GM19324 (cell line): ENCODE measurements around the gene IGF2R.
A peak's percentile ranks its signal among the peaks of the same experiment; 100 is the strongest.
"Not testable (repeated sequence)": the region's sequence is repeated elsewhere in the genome, so short reads cannot be mapped to it uniquely, and the experiment has no call there.

Experiments used
- ATAC-seq: cut with Tn5 transposase; IDR thresholded peaks from one replicate; pipeline ENCODE4 v1.9.1; 2021; ENCODE audit warnings: mild to moderate bottlenecking, moderate library complexity; ENCODE audit not compliant: unreplicated experiment, low FRiP score

IGF2R gene, protein sequence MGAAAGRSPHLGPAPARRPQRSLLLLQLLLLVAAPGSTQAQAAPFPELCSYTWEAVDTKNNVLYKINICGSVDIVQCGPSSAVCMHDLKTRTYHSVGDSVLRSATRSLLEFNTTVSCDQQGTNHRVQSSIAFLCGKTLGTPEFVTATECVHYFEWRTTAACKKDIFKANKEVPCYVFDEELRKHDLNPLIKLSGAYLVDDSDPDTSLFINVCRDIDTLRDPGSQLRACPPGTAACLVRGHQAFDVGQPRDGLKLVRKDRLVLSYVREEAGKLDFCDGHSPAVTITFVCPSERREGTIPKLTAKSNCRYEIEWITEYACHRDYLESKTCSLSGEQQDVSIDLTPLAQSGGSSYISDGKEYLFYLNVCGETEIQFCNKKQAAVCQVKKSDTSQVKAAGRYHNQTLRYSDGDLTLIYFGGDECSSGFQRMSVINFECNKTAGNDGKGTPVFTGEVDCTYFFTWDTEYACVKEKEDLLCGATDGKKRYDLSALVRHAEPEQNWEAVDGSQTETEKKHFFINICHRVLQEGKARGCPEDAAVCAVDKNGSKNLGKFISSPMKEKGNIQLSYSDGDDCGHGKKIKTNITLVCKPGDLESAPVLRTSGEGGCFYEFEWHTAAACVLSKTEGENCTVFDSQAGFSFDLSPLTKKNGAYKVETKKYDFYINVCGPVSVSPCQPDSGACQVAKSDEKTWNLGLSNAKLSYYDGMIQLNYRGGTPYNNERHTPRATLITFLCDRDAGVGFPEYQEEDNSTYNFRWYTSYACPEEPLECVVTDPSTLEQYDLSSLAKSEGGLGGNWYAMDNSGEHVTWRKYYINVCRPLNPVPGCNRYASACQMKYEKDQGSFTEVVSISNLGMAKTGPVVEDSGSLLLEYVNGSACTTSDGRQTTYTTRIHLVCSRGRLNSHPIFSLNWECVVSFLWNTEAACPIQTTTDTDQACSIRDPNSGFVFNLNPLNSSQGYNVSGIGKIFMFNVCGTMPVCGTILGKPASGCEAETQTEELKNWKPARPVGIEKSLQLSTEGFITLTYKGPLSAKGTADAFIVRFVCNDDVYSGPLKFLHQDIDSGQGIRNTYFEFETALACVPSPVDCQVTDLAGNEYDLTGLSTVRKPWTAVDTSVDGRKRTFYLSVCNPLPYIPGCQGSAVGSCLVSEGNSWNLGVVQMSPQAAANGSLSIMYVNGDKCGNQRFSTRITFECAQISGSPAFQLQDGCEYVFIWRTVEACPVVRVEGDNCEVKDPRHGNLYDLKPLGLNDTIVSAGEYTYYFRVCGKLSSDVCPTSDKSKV (N-terminal part only)

DNA sequence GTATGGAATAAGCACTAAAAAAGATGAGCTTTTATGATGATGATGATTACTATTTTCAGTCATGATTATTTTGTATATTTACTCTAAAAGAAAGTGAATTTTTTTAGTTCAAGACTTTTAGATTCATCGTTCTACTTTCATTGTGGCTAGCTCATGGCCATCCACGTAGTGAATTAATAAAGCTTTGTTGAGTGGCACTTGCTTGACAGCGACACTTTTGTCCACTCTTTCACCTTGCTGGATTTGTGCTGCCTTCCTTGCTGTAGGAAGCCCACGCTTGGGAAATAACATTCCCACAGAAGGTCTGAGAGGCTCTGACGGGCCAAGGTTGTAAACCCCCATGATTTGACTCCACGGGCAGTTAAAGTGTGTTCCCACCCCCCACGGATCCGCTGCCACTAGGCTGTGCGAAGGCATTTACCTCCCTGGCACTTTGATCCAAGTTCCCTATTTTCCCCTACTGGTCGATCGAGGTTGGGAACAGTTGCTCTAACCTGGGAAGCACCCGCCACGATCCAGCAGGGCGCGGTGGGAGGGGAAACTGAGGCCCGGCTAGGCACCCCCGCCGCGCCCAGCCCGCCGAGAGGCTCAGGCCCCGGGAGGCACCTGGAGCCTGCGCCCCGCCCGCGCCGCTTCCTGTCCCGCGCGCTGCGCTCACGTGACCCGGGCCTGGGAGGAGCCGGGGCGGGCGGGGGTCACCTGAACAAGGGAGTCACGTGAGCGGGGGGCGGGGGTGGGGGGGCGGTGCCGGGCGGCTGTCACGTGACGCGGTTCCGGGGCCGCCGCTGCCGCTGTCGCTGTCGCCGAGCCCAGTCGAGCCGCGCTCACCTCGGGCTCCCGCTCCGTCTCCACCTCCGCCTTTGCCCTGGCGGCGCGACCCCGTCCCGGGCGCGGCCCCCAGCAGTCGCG, at the start of gene IGF2R:
IGF2R (plus strand) TSS at position 788 of the 909 bp plus-strand sequence. CDS start 165 bp downstream, outside the sequence.
- peak; percentile 90 for ATAC-seq

DNA sequence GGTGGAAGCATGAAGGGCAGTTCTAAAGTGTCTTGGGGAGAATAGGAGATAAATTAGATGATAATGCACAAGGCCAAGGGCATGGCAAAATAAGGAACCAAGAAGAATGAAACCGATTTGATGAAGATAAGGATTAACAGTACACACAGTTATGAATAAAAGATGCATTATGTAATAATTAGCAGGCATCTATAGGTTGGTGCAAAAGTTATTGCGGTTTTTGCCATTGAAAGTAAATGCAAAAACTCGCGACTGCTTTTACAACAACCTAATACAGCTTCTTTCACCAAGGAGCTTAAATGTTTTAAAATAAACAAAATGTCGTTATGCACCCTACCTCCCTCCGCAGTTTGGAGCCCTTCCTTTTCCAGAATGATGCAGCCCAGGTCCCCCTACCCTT, 49.1 kb upstream of the IGF2R start:
- no peak for ATAC-seq

DNA sequence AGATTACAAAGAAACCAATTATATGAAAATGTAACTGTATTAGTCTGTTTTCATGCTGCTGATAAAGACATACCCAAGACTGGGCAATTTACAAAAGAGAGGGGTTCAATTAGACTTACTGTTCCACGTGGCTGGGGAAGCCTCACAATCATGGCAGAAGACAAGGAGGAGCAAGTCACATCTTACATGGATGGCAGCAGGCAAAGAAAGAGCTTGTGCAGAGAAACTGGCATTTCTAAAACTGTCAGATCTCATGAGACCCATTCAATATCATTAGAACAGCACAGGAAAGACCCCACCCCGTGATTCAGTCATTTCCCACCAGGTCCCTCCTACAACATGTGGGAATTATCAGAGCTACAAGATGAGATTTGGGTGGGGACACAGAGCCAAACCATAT, 44.7 kb upstream of the IGF2R start:
- ATAC-seq, result not testable (repeated sequence)

DNA sequence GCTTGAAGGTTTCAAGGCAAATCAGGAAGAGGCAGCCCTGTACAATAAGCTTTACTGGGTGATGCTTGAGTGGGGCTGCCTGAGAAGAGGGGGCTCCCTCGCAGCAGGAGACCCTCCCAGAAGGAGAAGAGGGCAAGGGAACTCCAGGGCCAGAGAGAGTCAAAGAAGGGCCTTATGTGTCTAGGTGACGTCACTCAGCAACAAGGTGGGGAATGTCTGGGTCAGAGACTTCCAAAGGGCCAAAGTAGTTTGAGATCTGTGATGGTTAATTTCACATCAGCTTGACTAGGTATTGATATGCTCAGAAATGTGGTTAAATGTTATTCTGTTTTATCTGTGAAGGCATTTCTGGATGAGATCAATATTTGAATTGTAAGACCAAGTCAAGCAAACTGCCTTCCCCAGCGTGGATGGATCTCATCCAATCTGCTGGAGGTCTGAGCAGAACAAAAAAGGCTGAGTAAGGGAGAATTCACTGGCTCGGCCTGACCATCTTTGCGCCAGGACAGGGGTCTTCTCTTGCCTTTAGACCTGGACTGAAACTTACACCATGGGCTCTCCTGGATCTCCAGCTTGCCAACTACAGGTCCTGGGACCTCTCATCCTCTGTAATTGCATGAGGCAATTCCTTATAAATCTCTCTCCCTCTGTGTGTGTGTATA, 42.2 kb upstream of the IGF2R start:
- no peak for ATAC-seq

DNA sequence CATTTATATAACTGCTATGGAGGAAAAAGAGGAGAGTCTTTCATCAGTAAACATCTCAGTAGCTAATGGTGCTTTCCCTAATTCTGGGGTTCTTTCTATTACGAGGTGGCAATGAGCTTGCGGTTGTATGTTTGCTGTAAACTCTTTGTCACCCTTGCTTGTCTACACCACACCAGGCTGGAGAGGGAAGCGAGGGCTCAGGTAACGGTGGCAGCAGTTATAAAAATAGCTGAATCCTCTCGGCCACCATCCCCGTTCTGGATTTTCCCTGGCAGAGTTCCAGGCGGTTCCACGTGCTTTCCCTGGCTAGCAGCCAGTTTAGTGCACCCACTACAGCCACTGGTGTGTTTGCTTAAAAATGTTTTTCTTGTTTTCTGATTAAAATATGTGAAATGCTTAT, 39.1 kb upstream of the IGF2R start:
- peak; percentile 43 for ATAC-seq

DNA sequence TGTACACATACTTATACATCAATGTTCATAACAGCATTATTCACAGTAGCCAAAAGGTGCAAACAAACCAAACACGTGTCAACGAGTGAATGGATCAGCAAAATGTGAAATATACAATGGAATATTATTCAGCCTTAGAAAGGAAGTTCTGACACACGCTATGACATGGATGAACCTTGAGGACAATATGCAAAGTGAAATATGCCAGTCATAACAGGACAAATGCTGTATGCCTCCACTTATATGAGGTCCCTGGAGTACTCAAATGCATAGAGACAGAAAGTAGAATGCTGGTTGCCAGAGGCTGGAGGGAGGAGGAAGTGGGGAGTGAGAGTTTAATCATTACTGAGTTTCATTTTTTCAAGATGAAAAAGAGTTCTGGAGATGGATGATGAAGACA, 37.8 kb upstream of the IGF2R start:
- peak; percentile 74 for ATAC-seq

DNA sequence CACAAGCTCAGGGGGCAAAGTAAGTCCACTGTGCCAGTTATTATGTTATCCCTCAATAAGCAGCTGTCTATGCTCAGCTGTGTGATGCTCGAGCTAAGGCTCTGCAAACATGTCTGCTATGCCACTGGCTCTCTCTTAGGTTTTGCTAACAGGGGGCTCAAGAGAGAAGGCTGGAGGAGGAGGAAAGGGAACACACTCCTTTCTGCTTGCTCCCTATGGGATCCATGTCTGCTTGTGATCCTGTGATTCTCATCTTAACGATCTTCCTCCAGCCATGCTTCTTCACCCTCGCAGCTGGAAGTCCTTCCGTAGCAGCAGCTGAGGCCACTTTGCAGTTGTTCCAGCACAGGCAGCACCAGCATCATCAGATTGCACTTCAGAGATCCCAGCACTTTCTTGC, 37.0 kb upstream of the IGF2R start:
- ATAC-seq, result no peak

DNA sequence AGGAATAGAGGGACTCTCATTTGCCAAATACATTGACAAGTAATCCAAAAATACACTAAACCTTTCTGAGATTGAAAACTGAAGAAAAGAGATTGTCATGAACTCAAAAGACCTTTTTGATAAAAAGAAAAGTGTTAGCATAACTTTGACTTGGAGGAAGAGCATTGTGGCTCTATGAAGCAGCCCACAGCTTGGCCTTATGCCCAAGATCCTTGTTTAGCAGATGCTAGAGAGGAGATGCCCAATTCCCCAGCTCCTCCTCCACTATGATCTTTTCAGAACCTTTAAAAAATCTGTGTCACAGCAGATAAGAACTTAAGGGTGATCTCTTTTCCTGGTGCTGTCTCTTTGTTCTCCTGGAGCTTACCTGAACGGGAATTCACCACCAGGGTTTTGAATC, 35.8 kb upstream of the IGF2R start:
- ATAC-seq, result no peak

DNA sequence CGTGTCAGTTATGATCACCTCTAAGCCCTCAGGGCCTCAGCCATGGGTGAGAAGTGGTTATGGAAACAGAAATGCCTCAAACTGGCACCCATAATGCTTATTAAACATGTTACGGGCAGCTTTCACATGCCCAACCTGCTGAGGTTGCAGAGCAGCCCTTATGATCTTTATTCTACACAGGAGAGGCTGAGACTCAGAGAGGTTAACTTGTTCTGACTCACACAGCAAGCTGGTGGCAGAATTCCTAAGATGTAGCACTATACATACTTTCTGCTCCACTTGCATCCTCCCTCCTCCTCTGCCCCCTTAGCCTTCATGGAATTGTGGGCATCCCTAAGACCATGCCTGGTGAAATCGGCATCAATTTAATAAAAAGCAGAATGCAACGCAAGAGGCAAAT, 34.7 kb upstream of the IGF2R start:
- no peak for ATAC-seq

DNA sequence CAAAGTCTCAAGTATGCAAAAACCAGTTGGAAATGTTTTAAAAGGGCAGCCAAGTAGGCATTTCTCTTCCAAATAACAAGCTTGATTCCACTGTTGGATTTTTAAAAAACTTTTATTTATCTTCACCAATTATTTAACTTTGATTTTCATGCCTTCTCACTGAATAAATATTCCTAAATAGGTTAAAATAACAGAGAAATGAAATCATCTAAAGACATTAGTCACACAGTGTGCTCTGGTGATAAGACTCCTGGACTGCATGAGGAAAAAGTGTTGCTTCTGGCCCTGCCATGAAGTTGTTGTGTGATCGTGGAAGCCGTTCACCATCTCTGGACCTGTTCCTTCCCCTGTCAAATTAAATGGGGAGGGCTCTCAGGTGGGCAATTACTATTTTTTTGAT, 33.8 kb upstream of the IGF2R start:
- ATAC-seq, result no peak

DNA sequence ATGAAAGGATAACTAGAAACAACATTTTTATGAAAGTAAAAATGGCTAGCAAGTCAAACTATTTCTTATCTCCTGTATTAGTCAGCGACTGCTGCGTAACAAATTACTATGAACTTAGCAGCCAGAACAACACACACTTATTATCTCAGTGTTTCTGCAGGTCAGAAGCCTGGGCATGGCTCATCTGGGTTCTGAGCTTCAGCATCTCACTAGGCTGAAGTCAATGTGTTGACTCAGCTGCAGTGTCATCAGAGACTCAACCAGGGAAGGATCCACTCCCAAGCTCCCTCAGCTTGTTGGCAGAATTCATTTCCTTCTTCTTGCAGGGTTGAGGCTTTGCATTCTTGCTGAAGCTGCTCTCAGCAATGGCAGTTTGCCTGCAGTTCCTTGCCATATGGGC, 33.2 kb upstream of the IGF2R start:
- no peak for ATAC-seq

DNA sequence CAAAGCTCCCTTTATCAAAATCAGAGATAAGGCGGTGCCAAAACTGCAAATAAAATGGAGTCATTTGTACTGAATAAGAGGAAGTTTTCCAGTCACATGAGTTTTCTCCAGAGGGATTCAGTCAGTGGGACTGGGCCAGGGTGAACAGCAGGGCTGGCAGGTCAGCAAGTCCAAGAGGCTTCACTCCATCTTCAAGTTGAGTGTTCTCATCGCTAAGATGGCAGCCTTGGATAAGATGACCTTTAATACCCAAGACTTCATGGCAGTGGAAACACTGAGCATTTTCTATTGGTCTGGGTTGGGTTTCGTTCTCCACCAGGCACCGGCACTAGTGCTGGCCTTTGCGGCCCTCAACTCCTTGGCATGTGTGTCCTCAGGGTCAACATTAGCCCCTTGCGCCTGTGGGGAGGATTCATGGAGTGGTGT, 29.3 kb upstream of the IGF2R start:
- no peak for ATAC-seq

DNA sequence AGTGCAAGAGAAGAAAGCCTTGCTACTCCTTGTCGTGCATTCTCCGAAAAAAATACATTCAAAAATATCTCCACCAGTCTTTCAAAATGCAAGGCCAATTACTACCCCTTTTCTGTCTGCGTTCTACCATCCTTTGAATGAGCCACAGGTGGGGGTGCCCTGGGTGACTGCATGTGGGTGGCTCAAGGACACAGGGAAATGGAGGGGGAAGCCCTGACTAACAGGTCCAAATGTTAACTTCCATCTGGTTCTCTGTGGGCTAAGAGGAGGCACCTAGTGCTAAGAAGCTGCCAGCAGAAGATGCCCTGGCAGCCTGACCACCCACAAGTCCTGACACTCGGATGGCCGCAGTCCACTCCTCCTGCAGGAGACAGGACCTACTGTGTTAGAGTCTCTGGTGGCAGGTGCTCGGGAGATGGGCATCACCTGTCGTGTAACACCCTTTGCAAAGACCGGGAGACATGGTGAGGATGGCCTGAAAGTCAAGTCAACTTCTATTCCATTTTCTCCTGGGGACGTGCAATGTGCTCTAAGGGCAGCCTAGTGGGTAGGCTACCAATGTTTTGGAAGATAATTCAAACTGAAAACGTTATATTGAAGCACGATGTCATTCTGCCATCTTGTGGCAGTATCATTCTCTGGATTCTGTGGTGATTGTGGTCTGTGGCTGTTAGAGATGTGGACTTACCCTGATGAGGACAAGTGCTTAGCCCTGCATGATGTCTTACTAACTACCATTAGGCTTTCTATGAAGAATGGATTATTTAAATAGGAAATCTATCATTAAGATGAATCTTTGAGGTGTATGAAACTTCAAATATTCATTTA, 27.4 kb upstream of the IGF2R start:
- ATAC-seq, result peak; percentile 78

DNA sequence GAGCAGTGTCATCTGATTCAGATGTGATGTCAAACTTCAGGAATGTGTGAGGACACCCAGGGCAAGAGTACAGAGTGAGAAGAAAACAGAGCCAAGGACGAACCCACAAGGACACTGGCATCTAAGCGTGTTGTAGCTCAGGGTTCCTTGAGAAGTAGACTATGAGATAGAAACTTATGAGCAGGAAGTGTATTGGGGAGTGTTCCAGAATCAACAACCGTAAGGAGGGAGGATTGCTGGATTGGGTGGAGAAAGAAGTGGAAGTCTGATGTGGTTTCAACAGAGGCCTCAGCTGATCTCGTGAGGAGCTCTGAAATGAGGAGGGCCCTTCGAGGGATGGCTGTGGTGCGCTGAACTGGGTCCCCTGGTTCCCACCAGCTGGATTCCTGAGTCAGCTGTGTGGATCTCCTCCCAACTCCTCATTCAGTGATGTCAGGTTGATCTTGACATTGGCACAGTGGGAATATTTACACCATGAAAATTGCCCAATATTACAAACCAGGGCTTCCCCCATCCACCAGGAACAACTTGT, 25.7 kb upstream of the IGF2R start:
- no peak for ATAC-seq

DNA sequence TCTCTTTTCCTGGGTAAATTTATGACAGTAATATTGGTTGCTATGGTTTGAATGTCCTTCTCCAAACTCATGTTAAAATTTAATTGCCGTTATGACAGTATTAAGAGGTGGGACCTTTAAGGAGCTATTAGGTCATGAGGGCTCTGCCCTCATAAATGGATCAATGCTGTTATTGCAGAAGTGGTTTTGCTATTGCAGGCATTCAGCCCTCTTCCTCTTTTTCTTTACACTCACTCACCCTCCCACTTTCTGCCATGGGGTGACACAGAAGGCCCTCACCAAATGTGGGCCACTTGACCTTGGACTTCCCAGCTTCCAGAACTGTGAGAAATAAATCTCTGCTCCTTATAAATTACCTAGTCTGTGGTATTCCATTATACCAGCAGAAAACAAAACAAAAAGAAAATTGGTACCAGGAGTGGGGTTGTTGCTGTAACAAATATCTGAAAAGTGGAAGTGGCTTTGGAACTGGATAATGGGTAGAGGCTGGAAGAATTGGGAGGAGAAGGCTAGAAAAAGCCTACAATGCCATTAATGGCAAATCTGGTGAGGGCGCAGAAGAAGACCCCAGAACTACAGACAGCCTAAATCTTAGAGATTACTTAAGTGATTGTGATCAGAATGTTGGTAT, 24.8 kb upstream of the IGF2R start:
- ATAC-seq, result no peak

DNA sequence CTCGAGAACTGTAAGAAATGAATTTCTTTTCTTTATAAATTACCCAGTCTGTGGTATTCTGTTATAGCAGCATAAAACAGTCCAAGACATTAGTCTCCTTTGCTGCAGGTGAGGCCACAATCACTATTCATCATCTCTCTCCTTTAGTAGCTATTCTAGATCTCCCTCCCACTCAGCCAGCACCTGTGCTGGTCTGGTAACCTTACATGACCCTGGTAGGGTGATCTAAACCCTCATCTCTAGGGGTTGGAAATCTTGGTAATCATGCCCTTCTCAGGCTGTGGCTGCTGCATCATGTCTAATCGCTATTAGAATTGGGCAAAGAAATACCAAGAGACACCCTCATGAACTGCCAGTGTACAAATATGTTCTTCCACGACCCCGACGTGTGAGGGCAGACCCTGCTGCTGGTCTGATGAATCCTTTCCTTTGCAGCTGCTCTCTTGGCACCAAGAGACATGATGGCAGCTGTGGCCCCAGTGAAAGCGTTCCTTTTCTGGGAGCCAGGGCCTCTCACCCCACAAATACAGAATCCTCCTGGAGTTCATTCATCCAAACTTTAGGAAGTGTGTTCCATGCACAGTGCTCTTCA, 23.0 kb upstream of the IGF2R start:
- no peak for ATAC-seq

DNA sequence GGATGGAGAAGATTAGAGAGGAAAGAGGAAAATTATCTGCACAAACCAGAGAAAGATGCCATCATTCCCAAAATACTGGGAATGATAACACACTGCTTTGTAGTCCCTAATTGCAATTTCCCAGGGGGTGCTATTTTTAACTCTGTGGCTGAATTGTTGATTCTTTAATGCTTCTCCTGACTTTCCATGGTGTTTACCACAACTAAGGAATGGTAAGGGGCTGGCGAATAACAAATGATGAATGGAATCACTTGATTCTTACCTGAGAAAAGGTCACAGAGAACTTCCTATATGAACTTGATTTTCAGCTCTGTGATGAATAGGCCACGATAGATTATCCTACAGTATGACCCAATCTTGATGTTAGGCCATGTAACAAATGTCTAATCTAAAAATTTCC, 22.0 kb upstream of the IGF2R start:
- ATAC-seq, result no peak
